DOHH2 (cell line): ENCODE measurements around the gene EIPR1.
"Not testable (repeated sequence)": the region's sequence is repeated elsewhere in the genome, so short reads cannot be mapped to it uniquely, and the experiment has no call there.

ENCODE experiments used
- H3F3A ChIP-seq: fragments of 200-600 bp; sonication (generic), shearing (Covaris generic); 2 replicates; pipeline ENCODE4 v1.6.0; 2016; ENCODE audit warnings: antibody characterized with exemption, mild to moderate bottlenecking; ENCODE audit not compliant: control insufficient read depth, insufficient read depth
- H3K27ac ChIP-seq: fragments of 200-600 bp; sonication (generic); 2 replicates; pipeline ENCODE4 v1.5.1; 2014; ENCODE audit warnings: low read depth, mild to moderate bottlenecking, low read length, moderate library complexity
- H3K27me3 ChIP-seq: fragments of 200-600 bp; sonication (generic); 2 replicates; pipeline ENCODE4 v1.6.1; 2014; ENCODE audit warnings: mild to moderate bottlenecking, low read length, mixed read lengths; ENCODE audit not compliant: control insufficient read depth
- H3K36me3 ChIP-seq: fragments of 200-600 bp; sonication (generic); 2 replicates; pipeline ENCODE4 v1.6.1; 2014; ENCODE audit warnings: mild to moderate bottlenecking, low read length, moderate library complexity, mixed read lengths; ENCODE audit not compliant: control insufficient read depth
- H3K4me1 ChIP-seq: fragments of 200-600 bp; sonication (generic); 2 replicates; pipeline ENCODE4 v1.6.1; 2014; ENCODE audit warnings: mild to moderate bottlenecking, low read length, mixed read lengths; ENCODE audit not compliant: control insufficient read depth
- H3K4me2 ChIP-seq: fragments of 200-600 bp; sonication (generic); 2 replicates; pipeline ENCODE4 v1.6.0; 2014; ENCODE audit warnings: mild to moderate bottlenecking, low read length, moderate library complexity
- H3K4me3 ChIP-seq: fragments of 200-600 bp; sonication (generic); 2 replicates; pipeline ENCODE4 v1.5.1; 2014; ENCODE audit warnings: mild to moderate bottlenecking, low read length, mixed read lengths
- H3K79me2 ChIP-seq: fragments of 200-600 bp; sonication (generic); 2 replicates; pipeline ENCODE4 v1.6.1; 2014; ENCODE audit warnings: mild to moderate bottlenecking, low read length, mixed read lengths; ENCODE audit not compliant: control insufficient read depth
- H3K9me2 ChIP-seq: fragments of 200-600 bp; sonication (generic); replicated peaks from 2 replicates; pipeline ENCODE4 v1.6.1; 2014; ENCODE audit warnings: mild to moderate bottlenecking, low read length, mixed read lengths; ENCODE audit not compliant: control insufficient read depth
- H3K9me3 ChIP-seq: fragments of 200-600 bp; sonication (generic); 2 replicates; pipeline ENCODE4 v1.6.1; 2014; ENCODE audit warnings: antibody characterized with exemption, low read length, mixed read lengths; ENCODE audit not compliant: control insufficient read depth, insufficient read depth
- H4K20me1 ChIP-seq: fragments of 200-600 bp; sonication (generic); 2 replicates; pipeline ENCODE4 v1.6.0; 2014; ENCODE audit warnings: low read depth, mild to moderate bottlenecking, antibody characterized with exemption, low read length, moderate library complexity; ENCODE audit not compliant: control insufficient read depth, insufficient read depth
- EZH2phosphoT487 ChIP-seq: fragments of 200-600 bp; sonication (generic); IDR thresholded peaks from 2 replicates; pipeline ENCODE4 v1.6.1; 2017; ENCODE audit warnings: borderline replicate concordance, mild to moderate bottlenecking, antibody characterized with exemption, low read length, moderate library complexity, mixed read lengths
- TF ChIP-seq, protein P1 (sequence below): fragments of 200-600 bp; sonication (generic); IDR thresholded peaks from one replicate; pipeline ENCODE4 v1.5.1; 2014; ENCODE audit warnings: antibody characterized with exemption, mild to moderate bottlenecking, low read depth, low read length; ENCODE audit not compliant: poor library complexity, severe bottlenecking

EIPR1 gene

DNA sequence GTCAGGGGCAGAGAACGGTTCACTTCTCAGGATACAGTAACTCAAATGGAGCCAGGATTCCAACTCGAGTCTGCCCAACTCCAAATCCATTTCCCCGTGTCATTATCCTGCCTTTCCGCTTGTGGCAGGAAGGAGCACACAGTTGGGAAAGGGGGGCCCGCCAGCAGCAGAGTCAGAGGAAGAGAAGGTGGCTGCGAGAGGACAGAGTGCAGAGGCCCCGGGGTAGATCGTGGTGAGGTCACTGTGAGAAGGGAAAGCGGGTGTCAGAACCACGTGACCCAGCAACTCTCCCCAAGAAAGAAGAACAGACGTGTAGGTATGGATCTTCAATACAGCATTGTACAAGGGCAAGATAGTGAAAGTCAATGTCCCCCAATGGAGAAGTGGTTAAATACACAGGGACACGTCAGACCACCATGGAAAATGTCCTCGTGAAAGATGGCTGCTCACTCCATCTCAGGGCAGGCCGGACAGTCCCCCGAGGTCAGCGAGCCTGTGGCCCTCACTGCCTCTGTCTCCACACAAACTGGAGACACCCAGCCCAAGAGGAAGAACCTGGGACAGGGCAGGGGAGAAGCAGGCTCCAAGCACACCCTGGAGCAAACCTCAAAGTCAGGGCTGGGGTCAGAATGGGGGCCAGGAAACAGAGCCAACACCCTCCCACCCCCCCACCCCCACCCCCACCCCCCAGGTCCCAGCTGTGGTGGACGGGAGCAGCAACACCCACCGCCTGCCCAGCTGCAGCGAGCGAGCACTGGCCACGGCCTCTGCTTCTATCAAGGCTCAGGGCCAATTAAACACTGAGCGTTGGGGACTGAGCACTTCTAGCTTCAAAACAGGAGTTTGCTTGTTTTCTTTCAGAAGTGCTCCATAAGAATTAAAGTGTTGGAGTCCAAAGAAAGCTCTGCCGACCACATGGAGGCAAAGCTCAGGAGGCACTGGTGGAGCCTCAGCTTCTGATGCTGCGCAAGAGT, 92.7 kb downstream of the EIPR1 start:
- Histone ChIP-seq H4K20me1 (no peaks in the 10 kb centered on the region), H3K27me3 (no peaks in the 10 kb centered on the region), H3K79me2 (peaks cover 21% of the 10 kb centered on the region), H3K9me2 (no peaks in the 10 kb centered on the region), H3K36me3 (no peaks in the 10 kb centered on the region), H3K4me1 (no peaks in the 10 kb centered on the region), H3K4me3 (no peak overlapping the region), H3K27ac (no peak overlapping the region), H3K9me3 (peaks cover 14% of the 10 kb centered on the region; the same call in 1 of the 2 replicates), H3F3A (no peaks in the 10 kb centered on the region), H3K4me2 (no peak overlapping the region)
- TF ChIP-seq, protein P1, sequence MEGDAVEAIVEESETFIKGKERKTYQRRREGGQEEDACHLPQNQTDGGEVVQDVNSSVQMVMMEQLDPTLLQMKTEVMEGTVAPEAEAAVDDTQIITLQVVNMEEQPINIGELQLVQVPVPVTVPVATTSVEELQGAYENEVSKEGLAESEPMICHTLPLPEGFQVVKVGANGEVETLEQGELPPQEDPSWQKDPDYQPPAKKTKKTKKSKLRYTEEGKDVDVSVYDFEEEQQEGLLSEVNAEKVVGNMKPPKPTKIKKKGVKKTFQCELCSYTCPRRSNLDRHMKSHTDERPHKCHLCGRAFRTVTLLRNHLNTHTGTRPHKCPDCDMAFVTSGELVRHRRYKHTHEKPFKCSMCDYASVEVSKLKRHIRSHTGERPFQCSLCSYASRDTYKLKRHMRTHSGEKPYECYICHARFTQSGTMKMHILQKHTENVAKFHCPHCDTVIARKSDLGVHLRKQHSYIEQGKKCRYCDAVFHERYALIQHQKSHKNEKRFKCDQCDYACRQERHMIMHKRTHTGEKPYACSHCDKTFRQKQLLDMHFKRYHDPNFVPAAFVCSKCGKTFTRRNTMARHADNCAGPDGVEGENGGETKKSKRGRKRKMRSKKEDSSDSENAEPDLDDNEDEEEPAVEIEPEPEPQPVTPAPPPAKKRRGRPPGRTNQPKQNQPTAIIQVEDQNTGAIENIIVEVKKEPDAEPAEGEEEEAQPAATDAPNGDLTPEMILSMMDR = no peak
- no peak for TF ChIP-seq EZH2phosphoT487

DNA sequence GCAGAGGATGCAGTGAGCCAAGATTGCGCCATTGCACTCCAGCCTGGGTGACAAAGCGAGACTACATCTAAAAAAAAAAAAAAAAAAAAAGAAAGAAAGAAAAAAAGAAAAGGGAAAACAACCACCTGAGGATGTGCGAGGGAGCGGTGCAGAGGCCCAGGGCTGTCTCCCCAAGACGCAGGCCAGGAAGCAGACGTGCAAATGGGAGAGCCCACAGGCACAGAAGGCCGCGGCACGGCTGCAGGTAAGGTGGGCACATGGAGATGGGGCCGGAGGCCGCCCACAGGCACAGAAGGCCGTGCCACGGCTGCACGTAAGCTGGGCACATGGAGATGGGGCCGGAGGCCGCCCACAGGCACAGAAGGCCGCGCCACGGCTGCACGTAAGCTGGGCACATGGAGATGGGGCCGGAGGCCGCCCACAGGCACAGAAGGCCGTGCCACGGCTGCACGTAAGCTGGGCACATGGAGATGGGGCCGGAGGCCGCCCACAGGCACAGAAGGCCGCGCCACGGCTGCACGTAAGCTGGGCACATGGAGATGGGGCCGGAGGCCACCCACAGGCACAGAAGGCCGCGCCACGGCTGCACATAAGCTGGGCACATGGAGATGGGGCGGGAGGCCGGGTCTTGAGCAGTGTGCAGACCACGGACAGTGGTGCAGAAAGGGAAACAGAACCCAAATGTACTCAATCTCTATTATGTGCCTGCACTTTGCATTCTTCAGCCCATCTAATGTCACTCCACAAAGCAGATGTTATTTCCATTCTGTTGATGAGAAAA, 93.6 kb downstream of the EIPR1 start:
- not testable (repeated sequence) for H3F3A ChIP-seq, H4K20me1 ChIP-seq, H3K4me2 ChIP-seq, H3K9me2 ChIP-seq, H3K4me3 ChIP-seq, H3K36me3 ChIP-seq, H3K27ac ChIP-seq, H3K27me3 ChIP-seq, H3K4me1 ChIP-seq
- Histone ChIP-seq H3K79me2 (peaks cover 12% of the 10 kb centered on the region; the same call in 1 of the 2 replicates), H3K9me3 (peaks cover 12% of the 10 kb centered on the region; the same call in 1 of the 2 replicates)

DNA sequence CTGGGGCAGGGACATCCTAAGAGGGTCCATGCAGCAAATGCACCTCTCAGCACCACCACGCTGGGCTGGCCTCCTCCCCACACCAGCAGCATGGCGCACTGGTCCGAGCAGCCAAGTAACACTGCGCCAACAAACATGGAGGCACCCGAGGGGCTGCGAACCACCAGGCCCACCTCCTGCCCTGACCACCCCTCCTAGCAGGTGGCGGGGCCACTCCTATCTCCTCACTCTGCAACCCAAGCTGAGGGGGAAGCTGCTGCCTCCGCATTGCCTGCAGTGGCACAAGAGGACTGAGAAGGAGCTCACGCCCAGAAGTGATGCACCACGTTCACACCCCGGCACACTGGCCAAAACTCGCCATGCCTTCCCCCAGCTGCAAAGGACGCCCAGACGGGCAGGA, 94.4 kb downstream of the EIPR1 start:
- Histone ChIP-seq H3K79me2 (peaks cover 9% of the 10 kb centered on the region; the same call in 1 of the 2 replicates), H3K27ac (no peak overlapping the region), H4K20me1 (no peaks in the 10 kb centered on the region), H3K27me3 (no peaks in the 10 kb centered on the region), H3K9me2 (no peaks in the 10 kb centered on the region), H3F3A (no peaks in the 10 kb centered on the region), H3K4me1 (no peaks in the 10 kb centered on the region), H3K36me3 (no peaks in the 10 kb centered on the region), H3K9me3 (peaks cover 6% of the 10 kb centered on the region; the same call in 1 of the 2 replicates), H3K4me3 (no peak overlapping the region), H3K4me2 (no peak overlapping the region)
- TF ChIP-seq EZH2phosphoT487 = no peak
- TF ChIP-seq, protein P1 = no peak
